Activated T-cell treated with anti-CD3 and anti-CD28 coated beads, Interleukin-2, amount 50 U/mL, for 48 hours (primary cell): ENCODE results near the gene LAMTOR4.
"Not testable (repeated sequence)": the region's sequence is repeated elsewhere in the genome, so short reads cannot be mapped to it uniquely, and the experiment has no call there.

ENCODE experiments used
- DNase-seq, 2 experiments: peaks; one replicate each; pipeline ENCODE4 v3.0.0-alpha.2; 2020

The LAMTOR4 gene

GRCh38 chr7:100124301-100125230 is 24.2 kb upstream of the LAMTOR4 start:
- DNase-seq = no peak

GRCh38 chr7:100126239-100126930 is 22.3 kb upstream of the LAMTOR4 start:
- DNase-seq = no peak

GRCh38 chr7:100126931-100127865 is 21.5 kb upstream of the LAMTOR4 start, which contains the start of gene MBLAC1:
MBLAC1 (plus strand) TSS chr7:100126967; CDS start chr7:100127396, 429 bp downstream.
- DNase-seq = peak; percentile 95 to 96

GRCh38 chr7:100127866-100128636 is 20.7 kb upstream of the LAMTOR4 start:
- peak; percentile 54 to 60 for DNase-seq

- DNase-seq = no peak
These were observed 20.1 kb upstream of the LAMTOR4 start for GRCh38 chr7:100128637-100128963.

GRCh38 chr7:100130220-100130607 is 18.5 kb upstream of the LAMTOR4 start:
- not testable (repeated sequence) for DNase-seq

- DNase-seq = peak; percentile 92 to 94
These were observed 17.9 kb upstream of the LAMTOR4 start for GRCh38 chr7:100130608-100131453.

- DNase-seq = no peak
These were observed 16.6 kb upstream of the LAMTOR4 start for GRCh38 chr7:100132126-100132525.

GRCh38 chr7:100132697-100133151 is 16.0 kb upstream of the LAMTOR4 start:
- DNase-seq = peak; percentile 72 to 75

GRCh38 chr7:100137851-100138760 is 10.6 kb upstream of the LAMTOR4 start:
- DNase-seq = no peak

- no peak for DNase-seq
These were observed 7.2 kb upstream of the LAMTOR4 start for GRCh38 chr7:100141555-100141949.

- DNase-seq = no peak
These were observed 6.3 kb upstream of the LAMTOR4 start for GRCh38 chr7:100142461-100142860.

- DNase-seq = not testable (repeated sequence)
These were observed 2.4 kb upstream of the LAMTOR4 start for GRCh38 chr7:100146350-100146749.

- DNase-seq = no peak
These were observed 1.4 kb upstream of the LAMTOR4 start for GRCh38 chr7:100147278-100147677.

- DNase-seq = no peak
These were observed 526 bp upstream of the LAMTOR4 start for GRCh38 chr7:100148225-100148558.

GRCh38 chr7:100152404-100152803 is 3.7 kb downstream of the LAMTOR4 start:
- no peak for DNase-seq

GRCh38 chr7:100152937-100153666 is 4.4 kb downstream of the LAMTOR4 start:
- DNase-seq = no peak

- no peak for DNase-seq
These were observed 5.2 kb downstream of the LAMTOR4 start for GRCh38 chr7:100153708-100154535.
